GM19438 (cell line): ENCODE measurements around the gene ANKS1B.

Experiments
- ATAC-seq: cut with Tn5 transposase; IDR thresholded peaks from one replicate; pipeline ENCODE4 v1.9.1; 2021; ENCODE audit warnings: low read depth; ENCODE audit not compliant: unreplicated experiment

The ANKS1B gene

GRCh38 chr12:98730412-98730811, 1254.3 kb downstream of the ANKS1B start:
- no peak for ATAC-seq

GRCh38 chr12:98727196-98727595, 1257.5 kb downstream of the ANKS1B start:
- no peak for ATAC-seq

GRCh38 chr12:98725476-98726247, 1259.1 kb downstream of the ANKS1B start:
- peak; percentile 67 for ATAC-seq

- no peak for ATAC-seq
Observed at GRCh38 chr12:98724384-98725155, 1260.2 kb downstream of the ANKS1B start.

GRCh38 chr12:98721204-98721702, 1263.5 kb downstream of the ANKS1B start:
- ATAC-seq = no peak

- no peak for ATAC-seq
Observed at GRCh38 chr12:98719515-98720504, 1264.9 kb downstream of the ANKS1B start.

GRCh38 chr12:98714426-98714825, 1270.3 kb downstream of the ANKS1B start:
- no peak for ATAC-seq

- ATAC-seq = no peak
Observed at GRCh38 chr12:98709022-98709421, 1275.7 kb downstream of the ANKS1B start.

GRCh38 chr12:98701166-98701565, 1283.6 kb downstream of the ANKS1B start:
- no peak for ATAC-seq

GRCh38 chr12:98699586-98699985, 1285.2 kb downstream of the ANKS1B start:
- no peak for ATAC-seq

- peak; percentile 97 for ATAC-seq
Observed at GRCh38 chr12:98698603-98699463, 1285.9 kb downstream of the ANKS1B start.

GRCh38 chr12:98697209-98697608, 1287.5 kb downstream of the ANKS1B start:
- ATAC-seq = no peak

- no peak for ATAC-seq
Observed at GRCh38 chr12:98696036-98696646, 1288.6 kb downstream of the ANKS1B start.

GRCh38 chr12:98691351-98691750, 1293.4 kb downstream of the ANKS1B start:
- ATAC-seq = no peak

- no peak for ATAC-seq
Observed at GRCh38 chr12:98686603-98687002, 1298.1 kb downstream of the ANKS1B start.
